Endothelial cell of umbilical vein (primary cell): ENCODE measurements around the gene LKAAEAR1. TPM values are rescaled to one million over a fixed set of nuclear protein-coding genes. Genes with fewer than 3 reads are reported as not detected.

Source experiments
- BruUV-seq: library from RNA; stranded (reverse); fragments of 400-500 nt; replicated peaks from 2 replicates; lab custom pipeline; 2021; lab: Mats Ljungman, UMichigan
- CTCF ChIA-PET: fragments of 300-600, 350-600 bp; sonication (Branson Sonifier 250); formaldehyde crosslinking; loops from one replicate; lab custom pipeline; 2021; ENCODE audit warnings: antibody characterized with exemption, inconsistent platforms; lab: Charles Lee
- POLR2A ChIA-PET: fragments of 300-600, 350-600 bp; sonication (Branson Sonifier 250); formaldehyde crosslinking; loops from one replicate; lab custom pipeline; 2021; ENCODE audit warnings: antibody characterized with exemption, inconsistent platforms; lab: Charles Lee
- DNase-seq: peaks from one replicate; pipeline ENCODE4 v3.0.0-alpha.2; 2011; ENCODE audit warnings: low read depth, low spot score
- FAIRE-seq: peaks from 2 replicates; lab custom pipeline; 2011; peaks lifted over from hg19 to GRCh38; lab: Jason Lieb, UNC
- H2AFZ ChIP-seq: 2 replicates; pipeline ENCODE4 v1.6.0; 2012; ENCODE audit warnings: low read depth, low read length, control low read depth, inconsistent platforms
- H3K27ac ChIP-seq: 2 replicates; pipeline ENCODE4 v1.5.1; 2011; ENCODE audit warnings: low read depth, mild to moderate bottlenecking, control low read depth, low read length, moderate library complexity; ENCODE audit not compliant: insufficient read depth
- H3K27me3 ChIP-seq, 2 experiments: 2 replicates each; pipeline versions ENCODE4 v1.6.0 to v1.6.1; 2011; ENCODE audit warnings: low read length in 2 of 2, mixed read lengths in 1 of 2; ENCODE audit not compliant: control insufficient read depth in 2 of 2, insufficient read depth in 2 of 2
- H3K36me3 ChIP-seq, 2 experiments: 2 replicates in 1 of 2; 3 replicates in 1 of 2; pipeline ENCODE4 v1.5.1; 2011; ENCODE audit warnings: low read length in 2 of 2, mild to moderate bottlenecking in 1 of 2, moderate library complexity in 1 of 2; ENCODE audit not compliant: control insufficient read depth in 2 of 2, insufficient read depth in 2 of 2; ENCODE audit errors: extremely low read depth in 1 of 2
- H3K4me1 ChIP-seq: 3 replicates; pipeline ENCODE4 v1.5.1; 2011; ENCODE audit warnings: mild to moderate bottlenecking, low read length; ENCODE audit not compliant: control insufficient read depth, insufficient read depth; ENCODE audit errors: extremely low read depth
- H3K4me2 ChIP-seq: 2 replicates; pipeline ENCODE4 v1.6.1; 2011; ENCODE audit warnings: low read length, control low read depth, mixed read lengths; ENCODE audit not compliant: insufficient read depth
- H3K4me3 ChIP-seq, 3 experiments: fragments of 200-600 bp in 1 of 3; sonication (generic), shearing (Covaris generic) in 1 of 3; replicated peaks in 1 of 3; 2 replicates each; pipeline ENCODE4 v1.5.1; 2011 to 2016; ENCODE audit warnings: control low read depth in 3 of 3, low read length in 3 of 3, mild to moderate bottlenecking in 2 of 3, inconsistent platforms in 1 of 3, low read depth in 1 of 3, moderate library complexity in 1 of 3; ENCODE audit not compliant: insufficient read depth in 1 of 3
- H3K79me2 ChIP-seq: 2 replicates; pipeline ENCODE4 v1.6.0; 2012; ENCODE audit warnings: low read length, inconsistent platforms; ENCODE audit not compliant: control insufficient read depth, insufficient read depth
- H3K9ac ChIP-seq: replicated peaks from 2 replicates; pipeline ENCODE3; 2011; ENCODE audit warnings: low read length, control low read depth; ENCODE audit not compliant: insufficient read depth; ENCODE audit errors: extremely low read depth
- H3K9me1 ChIP-seq: replicated peaks from 3 replicates; pipeline ENCODE4 v1.6.0; 2011; ENCODE audit warnings: mild to moderate bottlenecking, low read length; ENCODE audit not compliant: control insufficient read depth, insufficient read depth; ENCODE audit errors: extremely low read depth
- H3K9me3 ChIP-seq: replicated peaks from 2 replicates; pipeline ENCODE4 v1.5.1; 2012; ENCODE audit warnings: low read length, inconsistent platforms; ENCODE audit not compliant: control insufficient read depth, insufficient read depth
- H4K20me1 ChIP-seq: replicated peaks from 2 replicates; pipeline ENCODE3; 2011; ENCODE audit warnings: mild to moderate bottlenecking, low read length; ENCODE audit not compliant: control insufficient read depth, insufficient read depth; ENCODE audit errors: extremely low read depth
- EZH2 ChIP-seq: IDR thresholded peaks from 2 replicates; pipeline ENCODE4 v1.6.1; 2012; ENCODE audit warnings: borderline replicate concordance, low read depth, mild to moderate bottlenecking, moderate library complexity, low read length, inconsistent platforms; ENCODE audit not compliant: severe bottlenecking
- FOS ChIP-seq: IDR thresholded peaks from 2 replicates; pipeline ENCODE4 v1.6.1; 2011; ENCODE audit warnings: mild to moderate bottlenecking, low read length, moderate library complexity, borderline replicate concordance; ENCODE audit not compliant: insufficient read depth
- GATA2 ChIP-seq: IDR thresholded peaks from 2 replicates; pipeline ENCODE4 v1.7.0; 2011; ENCODE audit warnings: low read depth, mild to moderate bottlenecking, moderate library complexity, mixed read lengths, low read length; ENCODE audit not compliant: insufficient read length, insufficient read depth
- JUN ChIP-seq: IDR thresholded peaks from 2 replicates; pipeline ENCODE4 v1.6.1; 2011; ENCODE audit warnings: borderline replicate concordance, low read depth; ENCODE audit not compliant: insufficient read length, insufficient read depth
- MYC ChIP-seq: IDR thresholded peaks from one replicate; pipeline ENCODE4 v1.6.1; 2011; ENCODE audit warnings: mild to moderate bottlenecking, low read depth, low read length
- POLR2A ChIP-seq: IDR thresholded peaks from 2 replicates; pipeline ENCODE4 v1.6.1; 2012; ENCODE audit warnings: low read depth, mild to moderate bottlenecking, control low read depth, low read length
- POLR2AphosphoS5 ChIP-seq: IDR thresholded peaks from 2 replicates; pipeline ENCODE4 v1.6.1; 2012; ENCODE audit warnings: low read depth, mild to moderate bottlenecking, control low read depth, low read length, moderate library complexity; ENCODE audit not compliant: insufficient read depth
- dilution Hi-C: fragments of 300-500 bp; cut with MboI; formaldehyde crosslinking; loops from one replicate; pipeline ENCODE4 v1.15.0; 2019; ENCODE audit warnings: low sequenced_read_pairs; ENCODE audit not compliant: extremely low pct_ligation_motif_present
- intact Hi-C: fragments of 100-400 bp; cut with micrococcal nuclease; formaldehyde crosslinking; loops from one replicate; pipeline ENCODE4 v1.10.0; 2022
- polyA plus RNA-seq, 4 experiments: library from polyadenylated mRNA; depleted of rRNA in 3 of 4; stranded (reverse) in 3 of 4; unstranded in 1 of 4; fragments of >200 nt; gene quantifications; 2 replicates each; pipeline versions ENCODE4 v1.2.1 to v1.2.3, GENCODE V29; 2011 to 2012; ENCODE audit warnings: missing spikeins in 1 of 4
- total RNA-seq: library from RNA; stranded (reverse); gene quantifications from 2 replicates; pipeline ENCODE4 v1.2.3, GENCODE V29; 2021
- TF ChIP-seq, protein P1 (sequence below), 2 donors: IDR thresholded peaks; 1 replicate in 1 of 2; 2 replicates in 1 of 2; pipeline ENCODE4 v1.5.1; 2011; ENCODE audit warnings: low read length in 2 of 2, mild to moderate bottlenecking in 2 of 2, moderate library complexity in 2 of 2, control low read depth in 1 of 2, inconsistent platforms in 1 of 2, low read depth in 1 of 2; ENCODE audit not compliant: insufficient read depth in 1 of 2; ENCODE audit errors: extremely low read depth in 1 of 2
- TF ChIP-seq, protein P2 (sequence below): IDR thresholded peaks from 2 replicates; pipeline ENCODE4 v1.6.1; 2011; ENCODE audit not compliant: insufficient read depth, insufficient read length

Gene LKAAEAR1
- total and polyA plus RNA-seq, 2 donors (not counting 3 experiments of a cell fraction or from before 2014, with no cell fraction given), result 0.29 TPM; not detected in 1

DNA sequence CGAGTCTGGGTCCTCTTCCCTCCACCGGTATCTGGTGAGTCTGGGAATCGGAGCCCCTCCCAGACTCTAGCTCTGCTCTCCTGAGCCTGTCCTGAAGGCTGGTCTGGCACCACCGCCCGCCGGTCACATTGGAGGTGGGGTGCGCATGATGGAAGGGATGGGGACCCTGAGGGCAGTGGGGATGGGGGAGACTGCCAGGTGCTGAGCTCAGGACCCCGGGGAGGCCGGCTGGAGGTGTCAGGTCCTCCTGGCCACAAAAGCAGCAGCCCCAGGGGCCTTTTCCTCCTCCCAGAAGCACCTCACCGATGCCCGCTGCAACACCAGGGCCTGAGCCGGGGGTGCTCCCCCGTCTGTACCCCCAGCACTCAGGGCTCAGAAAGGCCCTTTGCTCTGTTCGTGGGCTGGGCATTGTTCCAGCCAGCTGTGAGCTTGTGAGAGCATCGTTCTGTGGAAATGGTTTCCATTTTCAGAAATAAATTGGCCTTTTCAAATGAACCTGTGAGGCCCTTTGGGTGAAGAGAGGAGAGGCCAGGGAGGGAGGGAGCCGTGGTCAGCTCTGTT is 25.7 kb upstream of the LKAAEAR1 start:
- dilution Hi-C loops, result no loop called here
- no peak for DNase-seq
- H3K79me2 ChIP-seq, result no peaks in the 10 kb centered on the region
- intact Hi-C loops, result no loop called here
- no peak overlapping the region for H3K4me3 ChIP-seq
- no peaks in the 10 kb centered on the region for H3K9me1 ChIP-seq
- BruUV-seq, result no TSS peak
- H2AFZ ChIP-seq, result no peak overlapping the region
- no peak for FAIRE-seq
- no peak overlapping the region for H3K4me2 ChIP-seq
- H3K9me3 ChIP-seq, result no peaks in the 10 kb centered on the region
- CTCF ChIA-PET, result interaction anchor here (1.4 kb wide), 1 partner anchor 8 kb away, joined by 4 read pairs; no protein-coding TSS in a partner anchor
- no peaks in the 10 kb centered on the region for H3K4me1 ChIP-seq
- POLR2A ChIA-PET, result no interaction called here
- no peak overlapping the region for H3K27ac ChIP-seq
- no peaks in the 10 kb centered on the region for H3K36me3 ChIP-seq
- TF ChIP-seq EZH2 (no peak), JUN (no peak), FOS (no peak), POLR2AphosphoS5 (no peak), MYC (no peak), GATA2 (no peak), POLR2A (no peak)
- TF ChIP-seq, protein P1, sequence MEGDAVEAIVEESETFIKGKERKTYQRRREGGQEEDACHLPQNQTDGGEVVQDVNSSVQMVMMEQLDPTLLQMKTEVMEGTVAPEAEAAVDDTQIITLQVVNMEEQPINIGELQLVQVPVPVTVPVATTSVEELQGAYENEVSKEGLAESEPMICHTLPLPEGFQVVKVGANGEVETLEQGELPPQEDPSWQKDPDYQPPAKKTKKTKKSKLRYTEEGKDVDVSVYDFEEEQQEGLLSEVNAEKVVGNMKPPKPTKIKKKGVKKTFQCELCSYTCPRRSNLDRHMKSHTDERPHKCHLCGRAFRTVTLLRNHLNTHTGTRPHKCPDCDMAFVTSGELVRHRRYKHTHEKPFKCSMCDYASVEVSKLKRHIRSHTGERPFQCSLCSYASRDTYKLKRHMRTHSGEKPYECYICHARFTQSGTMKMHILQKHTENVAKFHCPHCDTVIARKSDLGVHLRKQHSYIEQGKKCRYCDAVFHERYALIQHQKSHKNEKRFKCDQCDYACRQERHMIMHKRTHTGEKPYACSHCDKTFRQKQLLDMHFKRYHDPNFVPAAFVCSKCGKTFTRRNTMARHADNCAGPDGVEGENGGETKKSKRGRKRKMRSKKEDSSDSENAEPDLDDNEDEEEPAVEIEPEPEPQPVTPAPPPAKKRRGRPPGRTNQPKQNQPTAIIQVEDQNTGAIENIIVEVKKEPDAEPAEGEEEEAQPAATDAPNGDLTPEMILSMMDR (IDR thresholded peaks at IDR 0.05; ENCODE audit: extremely low read depth in 1 of 2, insufficient read depth in 1 of 2, low read depth in 1 of 2, low read length in 2 of 2), result no peak
- TF ChIP-seq, protein P2, sequence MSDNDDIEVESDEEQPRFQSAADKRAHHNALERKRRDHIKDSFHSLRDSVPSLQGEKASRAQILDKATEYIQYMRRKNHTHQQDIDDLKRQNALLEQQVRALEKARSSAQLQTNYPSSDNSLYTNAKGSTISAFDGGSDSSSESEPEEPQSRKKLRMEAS, result no peak
- no peaks in the 10 kb centered on the region for H3K27me3 ChIP-seq
- H3K9ac ChIP-seq, result no peak overlapping the region
- H4K20me1 ChIP-seq, result no peaks in the 10 kb centered on the region
